Skeletal muscle tissue (tissue), 4 donors: ENCODE measurements around the gene PRKCA. TPM values are rescaled to one million over a fixed set of nuclear protein-coding genes. Genes with fewer than 3 reads are reported as not detected.

Experiments
- H3K27ac ChIP-seq: one replicate; pipeline ENCODE4 v1.7.0; 2013; ENCODE audit warnings: mild to moderate bottlenecking, low read depth, low read length, inconsistent platforms
- H3K27me3 ChIP-seq, 3 donors: one replicate each; pipeline ENCODE4 v1.7.0; 2013; ENCODE audit warnings: low read length in 3 of 3; ENCODE audit not compliant: control insufficient read depth in 3 of 3, insufficient read depth in 3 of 3
- H3K36me3 ChIP-seq, 3 donors: one replicate each; pipeline ENCODE4 v1.7.0; 2013; ENCODE audit warnings: low read length in 3 of 3; ENCODE audit not compliant: control insufficient read depth in 3 of 3, insufficient read depth in 3 of 3
- H3K4me1 ChIP-seq, 3 donors: one replicate each; pipeline ENCODE4 v1.7.0; 2013; ENCODE audit warnings: low read length in 3 of 3, mild to moderate bottlenecking in 3 of 3; ENCODE audit not compliant: control insufficient read depth in 3 of 3, insufficient read depth in 3 of 3
- H3K4me3 ChIP-seq, 3 donors: one replicate each; pipeline ENCODE4 v1.7.0; 2013; ENCODE audit warnings: low read length in 3 of 3
- H3K9ac ChIP-seq, 3 donors: one replicate each; pipeline ENCODE4 v1.7.0; 2013; ENCODE audit warnings: low read length in 3 of 3, mild to moderate bottlenecking in 3 of 3, moderate library complexity in 2 of 3, low read depth in 1 of 3
- H3K9me3 ChIP-seq, 3 donors: one replicate each; pipeline ENCODE4 v1.7.0; 2013; ENCODE audit warnings: low read length in 3 of 3; ENCODE audit not compliant: control insufficient read depth in 3 of 3
- total RNA-seq: library from RNA; depleted of rRNA; stranded (reverse); fragments of >200 nt; gene quantifications from one replicate; pipeline ENCODE4 v1.2.3, GENCODE V29; 2014
- donor health status: Osteomylitis.

Gene PRKCA
- total RNA-seq, 1 donor from 2014 or later = 2.1 TPM

GRCh38 chr17:66416207-66416940 lies 114.0 kb downstream of the PRKCA start:
- H3K9me3 ChIP-seq = no peaks in the 10 kb centered on the region
- no peak overlapping the region for H3K9ac ChIP-seq
- peaks cover 0 to 2% (median 0%) of the 10 kb centered on the region in 3 donors for H3K4me1 ChIP-seq
- H3K27ac ChIP-seq = no peak overlapping the region
- H3K36me3 ChIP-seq = no peaks in the 10 kb centered on the region
- H3K27me3 ChIP-seq = no peaks in the 10 kb centered on the region
- H3K4me3 ChIP-seq = no peak overlapping the region

GRCh38 chr17:66417300-66417719 lies 114.9 kb downstream of the PRKCA start:
- Histone ChIP-seq H3K4me1 (peaks cover 0 to 2% (median 0%) of the 10 kb centered on the region in 3 donors), H3K9me3 (no peaks in the 10 kb centered on the region), H3K4me3 (no peak overlapping the region), H3K27ac (no peak overlapping the region), H3K9ac (no peak overlapping the region), H3K27me3 (no peaks in the 10 kb centered on the region), H3K36me3 (no peaks in the 10 kb centered on the region)

DNA sequence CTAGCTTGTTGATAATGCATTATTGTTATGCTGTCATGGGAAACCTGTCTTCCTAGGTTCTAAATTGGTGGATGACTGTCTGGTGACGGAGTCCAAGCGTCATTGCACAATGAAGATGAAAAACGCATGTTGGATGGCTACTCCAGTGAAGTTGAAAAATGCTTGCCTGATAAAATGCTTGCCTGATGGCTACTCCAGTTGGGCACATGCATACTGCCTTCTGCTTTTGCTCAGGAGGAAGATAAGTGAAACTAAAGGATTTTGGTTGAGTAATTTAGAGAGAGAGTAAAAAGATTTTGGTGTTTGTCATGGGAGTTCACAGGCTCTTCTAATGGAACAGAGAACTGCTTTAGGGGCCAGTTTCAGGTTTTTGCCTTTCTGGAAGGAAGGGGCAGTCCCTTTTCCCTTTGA lies 118.6 kb downstream of the PRKCA start:
- Histone ChIP-seq H3K9me3 (no peaks in the 10 kb centered on the region), H3K27me3 (no peaks in the 10 kb centered on the region), H3K4me1 (no peaks in the 10 kb centered on the region), H3K36me3 (no peaks in the 10 kb centered on the region), H3K27ac (no peak overlapping the region), H3K9ac (no peak overlapping the region), H3K4me3 (no peak overlapping the region)

DNA sequence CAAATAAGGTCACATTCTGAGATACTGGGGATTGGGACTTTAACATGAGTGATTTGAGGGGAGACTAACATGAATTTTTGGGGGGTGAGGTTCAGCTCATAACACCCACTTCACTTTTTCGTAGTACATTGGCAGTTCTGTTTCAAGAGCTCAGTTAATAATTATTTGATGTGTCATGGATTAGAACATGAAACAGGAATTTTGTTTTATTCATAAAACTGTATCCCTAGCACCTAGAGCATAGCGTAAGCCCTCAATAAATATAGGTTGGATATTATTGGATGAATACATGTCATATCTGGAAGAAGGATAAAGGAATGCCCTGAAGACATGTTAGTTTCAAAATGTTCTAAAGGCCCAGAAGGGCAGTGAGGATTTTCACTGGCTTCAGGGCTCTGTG lies 119.8 kb downstream of the PRKCA start:
- H3K27ac ChIP-seq = no peak overlapping the region
- no peaks in the 10 kb centered on the region for H3K4me1 ChIP-seq
- no peak overlapping the region for H3K9ac ChIP-seq
- no peaks in the 10 kb centered on the region for H3K9me3 ChIP-seq
- no peak overlapping the region for H3K4me3 ChIP-seq
- H3K27me3 ChIP-seq = no peaks in the 10 kb centered on the region
- H3K36me3 ChIP-seq = no peaks in the 10 kb centered on the region

GRCh38 chr17:66423056-66423955 lies 120.9 kb downstream of the PRKCA start:
- no peak overlapping the region for H3K9ac ChIP-seq
- no peaks in the 10 kb centered on the region for H3K4me1 ChIP-seq
- no peaks in the 10 kb centered on the region for H3K27me3 ChIP-seq
- no peak overlapping the region for H3K4me3 ChIP-seq
- no peaks in the 10 kb centered on the region for H3K36me3 ChIP-seq
- H3K27ac ChIP-seq = no peak overlapping the region
- no peaks in the 10 kb centered on the region for H3K9me3 ChIP-seq

GRCh38 chr17:66425756-66426396 lies 123.5 kb downstream of the PRKCA start:
- Histone ChIP-seq H3K9ac (no peak overlapping the region), H3K36me3 (no peaks in the 10 kb centered on the region), H3K4me3 (no peak overlapping the region), H3K4me1 (no peaks in the 10 kb centered on the region), H3K27me3 (no peaks in the 10 kb centered on the region), H3K27ac (no peak overlapping the region), H3K9me3 (no peaks in the 10 kb centered on the region)

GRCh38 chr17:66426397-66427033 lies 124.1 kb downstream of the PRKCA start:
- Histone ChIP-seq H3K27ac (no peak overlapping the region), H3K4me1 (no peaks in the 10 kb centered on the region), H3K27me3 (no peaks in the 10 kb centered on the region)

GRCh38 chr17:66427134-66427533 lies 124.7 kb downstream of the PRKCA start:
- no peaks in the 10 kb centered on the region for H3K36me3 ChIP-seq
- H3K9ac ChIP-seq = no peak overlapping the region
- no peaks in the 10 kb centered on the region for H3K27me3 ChIP-seq
- H3K27ac ChIP-seq = no peak overlapping the region
- no peaks in the 10 kb centered on the region for H3K9me3 ChIP-seq
- no peak overlapping the region for H3K4me3 ChIP-seq
- H3K4me1 ChIP-seq = no peaks in the 10 kb centered on the region

More at GRCh38 chr17:66426397-66427033, 124.1 kb downstream of the PRKCA start:
- Histone ChIP-seq H3K9ac (no peak overlapping the region), H3K9me3 (no peaks in the 10 kb centered on the region), H3K36me3 (no peaks in the 10 kb centered on the region), H3K4me3 (no peak overlapping the region)

- H3K27me3 ChIP-seq = no peaks in the 10 kb centered on the region
Measured at GRCh38 chr17:66429680-66430079, 127.3 kb downstream of the PRKCA start.

More at GRCh38 chr17:66429680-66430079, 127.3 kb downstream of the PRKCA start:
- H3K4me1 ChIP-seq = peaks cover 0 to 2% (median 0%) of the 10 kb centered on the region in 3 donors
- no peak overlapping the region for H3K27ac ChIP-seq
- H3K4me3 ChIP-seq = no peak overlapping the region
- H3K36me3 ChIP-seq = no peaks in the 10 kb centered on the region
- no peak overlapping the region for H3K9ac ChIP-seq
- H3K9me3 ChIP-seq = no peaks in the 10 kb centered on the region
